ENCODE measurements around the gene ZBTB14.
A peak's percentile ranks its signal among the peaks of the same experiment; 100 is the strongest.

Gene ZBTB14

GRCh38 chr18:5295231-5295920 lies at the start of gene ZBTB14:
Gene ZBTB14 (minus strand): TSS chr18:5295726. CDS start chr18:5293246, 2,480 bp downstream.
- DNase-seq (ENCODE audit: low read depth in 2 of 2) = peak; percentile 30 to 38

- no peak for DNase-seq (ENCODE audit: low read depth in 2 of 2)
Measured at GRCh38 chr18:5339202-5339834, 43.8 kb upstream of the ZBTB14 start.

DNA sequence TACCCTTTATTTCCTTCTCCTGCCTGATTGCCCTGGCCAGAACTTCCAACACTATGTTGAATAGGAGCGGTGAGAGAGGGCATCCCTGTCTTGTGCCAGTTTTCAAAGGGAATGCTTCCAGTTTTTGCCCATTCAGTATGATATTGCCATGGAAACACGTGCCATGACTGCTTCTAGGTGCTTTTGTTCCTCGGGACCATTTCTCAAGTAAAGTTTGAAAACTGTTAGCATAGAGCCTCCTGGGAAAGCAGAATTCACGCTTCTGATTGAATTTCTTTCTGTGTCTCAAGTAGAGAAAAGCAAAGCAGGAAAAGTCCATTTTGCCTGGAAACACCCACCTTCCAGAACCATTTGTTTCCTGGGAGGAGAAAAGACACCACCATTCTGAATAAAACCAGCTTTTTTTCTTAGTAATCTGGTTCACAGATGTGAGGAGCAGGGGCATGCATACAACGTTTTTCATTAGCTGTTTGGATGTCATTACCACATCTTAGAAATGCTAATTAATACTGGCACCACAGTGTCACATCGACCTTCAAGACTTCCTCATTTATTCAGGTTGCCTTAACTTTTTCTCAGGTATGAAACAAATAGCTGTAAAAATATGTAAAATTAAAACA lies 39.0 kb upstream of the ZBTB14 start:
- no peak for DNase-seq (ENCODE audit: low read depth in 2 of 2)

GRCh38 chr18:5318061-5318700 lies 22.7 kb upstream of the ZBTB14 start:
- no peak for DNase-seq (ENCODE audit: low read depth in 2 of 2)

- DNase-seq (ENCODE audit: low read depth in 2 of 2) = no peak
Measured at GRCh38 chr18:5317186-5317585, 21.7 kb upstream of the ZBTB14 start.

DNA sequence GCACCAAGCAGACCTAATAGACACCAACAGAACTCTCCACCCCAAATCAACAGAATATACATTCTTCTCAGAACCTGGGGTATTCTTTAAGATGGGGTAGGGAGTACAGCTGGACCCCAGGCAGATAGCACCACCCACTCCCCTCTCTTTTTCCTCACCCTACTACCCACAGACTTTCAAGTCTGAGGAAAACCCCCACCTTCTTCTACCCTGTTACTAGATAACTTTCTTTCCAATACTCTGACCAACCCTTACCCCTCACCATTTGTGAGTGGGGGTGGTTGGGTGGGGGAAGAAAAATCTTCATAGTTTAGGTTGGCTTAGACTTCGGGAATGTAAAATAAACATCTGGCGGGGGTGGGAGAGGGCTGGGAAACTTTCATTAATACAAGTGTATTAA lies 20.3 kb upstream of the ZBTB14 start:
- no peak for DNase-seq (ENCODE audit: low read depth in 2 of 2)

DNA sequence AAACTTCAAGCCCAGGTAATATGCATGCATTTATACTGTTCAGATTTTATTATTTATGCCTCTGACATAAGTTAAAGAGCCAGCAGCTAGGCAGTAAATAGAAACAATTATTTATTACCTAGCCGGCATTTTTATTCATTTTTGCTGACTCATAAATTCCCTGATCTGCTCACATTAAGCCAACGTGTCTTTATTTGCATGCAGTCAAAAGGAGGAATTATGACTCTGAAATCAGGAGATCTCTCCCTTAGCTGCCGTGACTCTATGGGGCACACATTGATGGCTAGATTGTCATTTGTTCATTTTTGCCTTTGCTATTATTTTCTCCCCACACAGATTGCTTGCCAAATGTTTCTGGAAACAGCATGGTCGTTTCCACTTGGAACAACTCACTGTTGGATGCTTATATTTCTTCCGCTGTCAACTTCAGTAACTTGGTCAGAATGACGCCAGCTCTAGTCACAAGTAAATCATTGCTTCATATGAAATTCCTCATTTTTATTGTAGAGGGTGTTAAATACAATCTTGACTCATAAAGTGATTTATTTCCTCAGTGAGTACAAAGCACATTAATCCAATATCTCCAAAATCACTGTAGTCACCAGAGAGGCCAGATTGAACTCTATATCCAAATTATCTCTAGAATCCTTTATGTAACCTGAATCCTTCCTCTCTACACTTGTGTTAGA lies 15.9 kb upstream of the ZBTB14 start:
- no peak for DNase-seq (ENCODE audit: low read depth in 2 of 2)

DNA sequence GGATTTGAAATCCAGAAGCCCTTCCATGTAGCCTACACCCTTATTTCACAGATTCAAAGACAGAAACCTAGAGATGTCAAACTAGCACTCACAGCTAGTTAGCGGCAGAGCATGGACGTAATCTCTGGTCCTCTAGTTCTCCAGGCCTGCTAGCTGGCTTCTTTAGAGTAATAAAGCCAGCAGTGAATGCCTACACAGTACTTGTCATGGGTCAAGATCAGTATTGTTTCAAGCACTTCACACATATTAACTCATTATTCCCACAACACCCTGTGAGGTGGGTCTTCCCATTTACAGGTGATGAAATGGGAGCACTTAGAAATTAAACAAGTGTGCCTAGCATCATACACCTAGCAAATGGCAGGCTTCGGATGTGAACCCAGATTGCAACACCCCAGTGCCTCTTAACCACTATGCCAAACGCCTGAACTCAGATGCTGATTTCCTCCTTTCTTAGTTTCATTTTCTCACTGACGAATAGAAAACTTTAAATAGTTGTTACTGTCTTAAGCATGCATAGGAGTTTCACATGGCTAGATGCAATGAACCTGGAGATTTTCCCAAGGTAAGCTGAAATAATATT lies 14.5 kb upstream of the ZBTB14 start:
- DNase-seq (ENCODE audit: low read depth in 2 of 2) = no peak

- DNase-seq (ENCODE audit: low read depth in 2 of 2) = no peak
Measured at GRCh38 chr18:5305835-5306234, 10.3 kb upstream of the ZBTB14 start.

DNA sequence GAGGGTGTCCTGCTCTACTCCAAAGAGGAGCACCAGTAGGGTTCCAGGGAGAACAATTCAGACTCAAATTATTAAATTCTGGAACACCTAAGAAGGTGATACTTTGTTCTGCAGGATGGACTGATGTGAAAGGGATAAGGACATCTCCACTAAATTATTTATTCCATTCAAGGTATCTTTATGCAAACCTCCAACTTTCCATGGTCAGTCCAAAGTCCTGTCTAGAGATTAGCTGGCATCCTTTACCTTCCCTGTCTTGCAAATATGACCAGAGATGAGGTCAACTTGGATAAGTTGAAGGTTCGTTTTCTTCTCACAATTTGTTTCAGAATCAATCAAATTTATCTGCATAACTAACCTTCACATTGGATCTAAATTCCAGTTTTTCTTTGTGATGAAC lies 8.7 kb upstream of the ZBTB14 start:
- DNase-seq (ENCODE audit: low read depth in 2 of 2) = no peak

- DNase-seq (ENCODE audit: low read depth in 2 of 2) = no peak
Measured at GRCh38 chr18:5303636-5304035, 8.1 kb upstream of the ZBTB14 start.

GRCh38 chr18:5302606-5303005 lies 7.1 kb upstream of the ZBTB14 start:
- DNase-seq (ENCODE audit: low read depth in 2 of 2) = no peak

- DNase-seq (ENCODE audit: low read depth in 2 of 2) = no peak
Measured at GRCh38 chr18:5300476-5301010, 5.0 kb upstream of the ZBTB14 start.

DNA sequence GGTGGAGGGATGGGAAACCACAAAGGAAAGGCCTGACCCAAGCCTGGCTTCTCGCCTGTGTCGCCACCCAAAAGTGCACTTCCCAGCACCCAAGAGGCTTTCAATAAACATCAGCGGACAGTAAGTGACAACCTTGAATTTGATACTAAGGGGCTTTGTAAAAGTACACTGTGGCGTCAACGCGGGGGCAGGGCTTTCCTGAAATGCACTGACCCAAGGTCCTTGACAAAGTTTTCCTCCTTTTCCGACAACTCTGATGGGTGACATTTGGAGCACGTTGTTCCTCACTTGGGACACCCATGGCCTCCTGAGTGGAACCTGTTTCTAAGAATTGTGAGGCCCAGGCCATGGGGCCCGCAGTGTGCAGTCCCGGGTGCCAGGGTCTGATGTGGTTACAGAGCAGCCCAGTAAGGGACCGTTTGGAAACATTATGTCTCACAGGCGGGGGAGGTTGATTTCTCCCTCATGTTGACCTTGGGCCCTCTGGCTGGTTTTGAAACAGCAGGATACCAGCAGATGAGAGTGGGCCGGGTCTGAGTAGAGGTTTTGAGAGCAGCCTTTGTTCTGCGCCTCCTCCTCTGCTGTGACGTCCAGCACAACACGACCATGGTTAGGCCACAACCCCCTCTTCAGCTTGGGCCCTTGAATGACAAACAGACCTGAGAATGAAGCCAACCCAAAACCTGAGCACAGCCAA lies 2.8 kb upstream of the ZBTB14 start:
- DNase-seq (ENCODE audit: low read depth in 2 of 2) = no peak

- DNase-seq (ENCODE audit: low read depth in 2 of 2) = no peak
Measured at GRCh38 chr18:5297597-5297996, 2.1 kb upstream of the ZBTB14 start.

GRCh38 chr18:5296706-5297320 lies 1.3 kb upstream of the ZBTB14 start:
- DNase-seq (ENCODE audit: low read depth in 2 of 2) = peak; percentile 52 to 59

- peak; percentile 91 to 93 for DNase-seq (ENCODE audit: low read depth in 2 of 2)
Measured at GRCh38 chr18:5295981-5296705, 617 bp upstream of the ZBTB14 start.

- DNase-seq (ENCODE audit: low read depth in 2 of 2) = peak; percentile 37 to 54
Measured at GRCh38 chr18:5294457-5295230, 882 bp downstream of the ZBTB14 start.

GRCh38 chr18:5294113-5294456 lies 1.4 kb downstream of the ZBTB14 start:
- no peak for DNase-seq (ENCODE audit: low read depth in 2 of 2)
